B cell (primary cell): ENCODE results near the gene HOXA2. TPM values are rescaled to one million over a fixed set of nuclear protein-coding genes. Genes with fewer than 3 reads are reported as not detected.

Experiments used
- ATAC-seq: fragments of 200-7000 bp; cut with Tn5 transposase; one replicate; pipeline ENCODE4 v1.10.0; 2021; ENCODE audit warnings: low read depth, mild to moderate bottlenecking, moderate number of reproducible peaks, moderate library complexity
- CTCF ChIA-PET: fragments of 350-600 bp; sonication (Branson Sonifier 250); formaldehyde crosslinking; loops from one replicate; lab custom pipeline; 2021; ENCODE audit warnings: antibody characterized with exemption, inconsistent platforms; lab: Charles Lee
- POLR2A ChIA-PET: fragments of 350-600 bp; sonication (Branson Sonifier 250); formaldehyde crosslinking; loops from one replicate; lab custom pipeline; 2021; ENCODE audit warnings: antibody characterized with exemption; lab: Charles Lee
- DNase-seq: peaks from one replicate; pipeline ENCODE4 v3.0.0; 2013
- H2AFZ ChIP-seq: 2 replicates; pipeline ENCODE4 v1.6.1; 2012; ENCODE audit warnings: mild to moderate bottlenecking, low read depth, low read length; ENCODE audit not compliant: insufficient read depth, poor library complexity, severe bottlenecking
- H3K27ac ChIP-seq, 2 donors: 1 replicate in 1 of 2; 2 replicates in 1 of 2; pipeline ENCODE4 v1.5.1; 2012 to 2013; ENCODE audit warnings: low read length in 2 of 2, mild to moderate bottlenecking in 2 of 2, moderate library complexity in 1 of 2
- H3K27me3 ChIP-seq, 4 experiments: fragments of 200-600 bp in 1 of 4; sonication (generic) in 1 of 4; replicated peaks in 1 of 4; 1 replicate in 2 of 4; 2 replicates in 2 of 4; pipeline versions ENCODE4 v1.6.1 to v1.7.0; 2013 to 2016; ENCODE audit warnings: low read length in 3 of 4, mild to moderate bottlenecking in 2 of 4, mixed read lengths in 1 of 4, moderate library complexity in 1 of 4; ENCODE audit not compliant: insufficient read depth in 4 of 4, control insufficient read depth in 3 of 4; ENCODE audit errors: control extremely low read depth in 1 of 4
- H3K36me3 ChIP-seq, 2 experiments: replicated peaks in 1 of 2; 1 replicate in 1 of 2; 2 replicates in 1 of 2; pipeline versions ENCODE4 v1.6.1 to v1.7.1; 2013; ENCODE audit warnings: low read length in 1 of 2; ENCODE audit not compliant: insufficient read depth in 2 of 2, control insufficient read depth in 1 of 2; ENCODE audit errors: control extremely low read depth in 1 of 2, extremely low read depth in 1 of 2
- H3K4me1 ChIP-seq, 2 donors: fragments of 200-600 bp in 1 of 2; sonication (generic) in 1 of 2; 1 replicate in 1 of 2; 2 replicates in 1 of 2; pipeline versions ENCODE4 v1.5.1 to v1.6.1; 2013 to 2017; ENCODE audit warnings: low read length in 2 of 2; ENCODE audit not compliant: control insufficient read depth in 2 of 2, insufficient read depth in 2 of 2
- H3K4me2 ChIP-seq: replicated peaks from 2 replicates; pipeline ENCODE3; 2012; ENCODE audit warnings: mild to moderate bottlenecking, low read depth, low read length; ENCODE audit not compliant: poor library complexity, severe bottlenecking
- H3K4me3 ChIP-seq, 5 experiments: fragments of 200-600 bp in 1 of 5; sonication (generic) in 1 of 5; 1 replicate in 3 of 5; 2 replicates in 2 of 5; pipeline versions ENCODE4 v1.5.1 to v1.7.0; 2011 to 2016; ENCODE audit warnings: low read length in 4 of 5, mild to moderate bottlenecking in 4 of 5, low read depth in 2 of 5, control low read depth in 1 of 5, moderate library complexity in 1 of 5; ENCODE audit not compliant: insufficient read depth in 1 of 5; ENCODE audit errors: control extremely low read depth in 1 of 5, extremely low read depth in 1 of 5
- H3K79me2 ChIP-seq: fragments of 200-600 bp; sonication (generic); one replicate; pipeline ENCODE4 v1.6.0; 2016; ENCODE audit warnings: low read length; ENCODE audit not compliant: control insufficient read depth, insufficient read depth
- H3K9ac ChIP-seq: fragments of 200-600 bp; sonication (generic); 2 replicates; pipeline ENCODE4 v1.6.1; 2017; ENCODE audit warnings: mild to moderate bottlenecking, low read length, moderate library complexity
- H3K9me3 ChIP-seq, 3 donors: one replicate each; pipeline versions ENCODE4 v1.6.1 to v1.7.1; 2013; ENCODE audit warnings: low read length in 2 of 3; ENCODE audit not compliant: control insufficient read depth in 2 of 3, insufficient read depth in 1 of 3; ENCODE audit errors: control extremely low read depth in 1 of 3
- H4K20me1 ChIP-seq: 2 replicates; pipeline ENCODE4 v1.6.0; 2012; ENCODE audit warnings: mild to moderate bottlenecking, low read length; ENCODE audit not compliant: insufficient read depth, control insufficient read depth, poor library complexity, severe bottlenecking
- H3K27ac Mint-ChIP-seq: one replicate; pipeline ENCODE4 v1.8.0; 2021; ENCODE audit warnings: mixed read lengths
- H3K27me3 Mint-ChIP-seq: one replicate; pipeline ENCODE4 v1.8.0; 2021; ENCODE audit warnings: mixed read lengths
- H3K4me1 Mint-ChIP-seq: one replicate; pipeline ENCODE4 v1.8.0; 2021; ENCODE audit warnings: mixed read lengths
- H3K4me3 Mint-ChIP-seq: one replicate; pipeline ENCODE4 v1.8.0; 2021; ENCODE audit warnings: mixed read lengths
- H3K9me3 Mint-ChIP-seq: one replicate; pipeline ENCODE4 v1.8.0; 2022; ENCODE audit warnings: mixed read lengths; ENCODE audit not compliant: insufficient read depth
- CTCF ChIP-seq: fragments of 200-600 bp; IDR thresholded peaks from one replicate; pipeline ENCODE4 v1.8.0; 2022; ENCODE audit warnings: antibody characterized with exemption, mild to moderate bottlenecking
- EZH2 ChIP-seq: IDR thresholded peaks from 2 replicates; pipeline ENCODE4 v1.6.1; 2012; ENCODE audit warnings: borderline replicate concordance, low read depth, mild to moderate bottlenecking, moderate library complexity, low read length; ENCODE audit not compliant: insufficient read depth, poor library complexity, severe bottlenecking
- WGBS: methylation state at CpG from one replicate; pipeline ENCODE4 v1.1.5; 2013; ENCODE audit warnings: missing lambda C conversion rate; ENCODE audit not compliant: insufficient coverage; 5-methylcytosine and 5-hydroxymethylcytosine counted together
- intact Hi-C: fragments of 100-400 bp; cut with micrococcal nuclease; formaldehyde crosslinking; loops from one replicate; pipeline ENCODE4 v1.10.0; 2022
- polyA plus RNA-seq: library from polyadenylated mRNA; depleted of rRNA; stranded (reverse); fragments of >200 nt; gene quantifications from 2 replicates; pipeline ENCODE4 v1.2.3, GENCODE V29; 2012
- total RNA-seq, 2 donors: library from RNA; stranded (reverse); fragments of 120-200 nt in 1 of 2; gene quantifications; 1 replicate in 1 of 2; 2 replicates in 1 of 2; pipeline versions ENCODE4 v1.2.3 to v1.2.4, GENCODE V29; 2013 to 2022

HOXA2 gene
- total and polyA plus RNA-seq, 2 donors (not counting 1 experiment from before 2014, with no cell fraction given) = not detected

- H3K27ac ChIP-seq = no peak overlapping the region
- DNase-seq (no peak), ATAC-seq (no peak)
- intact Hi-C loops = no loop called here
- H3K4me1 ChIP-seq = no peaks in the 10 kb centered on the region
- Mint-ChIP-seq H3K27ac (no peak overlapping the region), H3K4me1 (no peaks in the 10 kb centered on the region), H3K4me3 (no peak overlapping the region), H3K27me3 (peaks cover 15% of the 10 kb centered on the region), H3K9me3 (no peaks in the 10 kb centered on the region)
- peaks cover 0 to 2% (median 0%) of the 10 kb centered on the region in 3 donors for H3K9me3 ChIP-seq
- WGBS = 96% methylated on average over 40 of the region's 45 CpGs
- ChIA-PET POLR2A (no interaction called here), CTCF (interaction anchor here (1.4 kb wide), 1 partner anchor 9 kb away, joined by 4 read pairs; no protein-coding TSS in a partner anchor)
- no peaks in the 10 kb centered on the region for H3K79me2 ChIP-seq
- no peak overlapping the region for H3K9ac ChIP-seq
- TF ChIP-seq EZH2 (no peak), CTCF (no peak)
- no peaks in the 10 kb centered on the region for H3K36me3 ChIP-seq
- H4K20me1 ChIP-seq = no peaks in the 10 kb centered on the region
- H3K4me2 ChIP-seq = no peak overlapping the region
- H3K27me3 ChIP-seq = peaks cover 0 to 7% (median 0%) of the 10 kb centered on the region in 4 experiments
- no peak overlapping the region for H2AFZ ChIP-seq
- no peak overlapping the region for H3K4me3 ChIP-seq
These were observed 12.9 kb upstream of the HOXA2 start for GRCh38 chr7:27115221-27116026.

GRCh38 chr7:27114881-27115220, 12.4 kb upstream of the HOXA2 start:
- no peak overlapping the region for H3K27ac Mint-ChIP-seq
- H3K4me3 Mint-ChIP-seq = no peak overlapping the region
- H3K27ac ChIP-seq = no peak overlapping the region
- ChIA-PET CTCF (no interaction called here), POLR2A (interaction anchor here (0.6 kb wide), 1 partner anchor 78 kb away, joined by 4 read pairs; no protein-coding TSS in a partner anchor)
- no peak overlapping the region for H3K4me2 ChIP-seq
- no peak for ATAC-seq
- no peak overlapping the region for H2AFZ ChIP-seq
- H3K27me3 Mint-ChIP-seq = peaks cover 15% of the 10 kb centered on the region
- H3K4me3 ChIP-seq = no peak overlapping the region
- H3K9ac ChIP-seq = no peak overlapping the region
- H3K9me3 Mint-ChIP-seq = no peaks in the 10 kb centered on the region
- no peaks in the 10 kb centered on the region for H3K36me3 ChIP-seq
- DNase-seq = no peak
- no peaks in the 10 kb centered on the region for H3K4me1 ChIP-seq
- WGBS = 92% methylated on average over 4 of the region's 6 CpGs
- peaks cover 0 to 5% (median 0%) of the 10 kb centered on the region in 3 donors for H3K9me3 ChIP-seq
- no peaks in the 10 kb centered on the region for H4K20me1 ChIP-seq
- H3K79me2 ChIP-seq = no peaks in the 10 kb centered on the region
- H3K27me3 ChIP-seq = peaks cover 0 to 7% (median 0%) of the 10 kb centered on the region in 4 experiments
- H3K4me1 Mint-ChIP-seq = no peaks in the 10 kb centered on the region
- intact Hi-C loops = no loop called here
- TF ChIP-seq CTCF (no peak), EZH2 (no peak)
